ENCODE data around the gene CCDC88B.

The CCDC88B gene

GRCh38 chr11:64385945-64386704, 46.1 kb downstream of the CCDC88B start:
- DNase-seq, result no peak

- DNase-seq, result no peak
These were observed 47.9 kb downstream of the CCDC88B start for GRCh38 chr11:64387916-64388315.

GRCh38 chr11:64388894-64389293, 48.9 kb downstream of the CCDC88B start:
- no peak for DNase-seq

GRCh38 chr11:64389851-64390250, 49.8 kb downstream of the CCDC88B start:
- DNase-seq, result no peak

- no peak for DNase-seq
These were observed 50.6 kb downstream of the CCDC88B start for GRCh38 chr11:64390558-64390957.

- DNase-seq, result no peak
These were observed 51.8 kb downstream of the CCDC88B start for GRCh38 chr11:64391839-64392238.

- DNase-seq, result no peak
These were observed 55.6 kb downstream of the CCDC88B start for GRCh38 chr11:64395545-64396078.

GRCh38 chr11:64396079-64396591, 56.1 kb downstream of the CCDC88B start:
- DNase-seq, result no peak

GRCh38 chr11:64400102-64400501, 60.1 kb downstream of the CCDC88B start:
- no peak for DNase-seq

GRCh38 chr11:64400667-64401066, 60.7 kb downstream of the CCDC88B start:
- peak; percentile 3 for DNase-seq

- DNase-seq, result no peak
These were observed 61.8 kb downstream of the CCDC88B start for GRCh38 chr11:64401775-64402174.

GRCh38 chr11:64403106-64403505, 63.1 kb downstream of the CCDC88B start:
- no peak for DNase-seq

GRCh38 chr11:64406221-64406946, 66.4 kb downstream of the CCDC88B start:
- DNase-seq, result no peak
